Esophagus (tissue), 2 donors: Measurements from ENCODE around the gene TSHZ1. TPM values are rescaled to one million over a fixed set of nuclear protein-coding genes. Genes with fewer than 3 reads are reported as not detected.

Source experiments
- H3K27ac ChIP-seq, 2 donors: one replicate each; pipeline ENCODE4 v1.5.1; 2013; ENCODE audit warnings: low read depth in 2 of 2, mild to moderate bottlenecking in 2 of 2, inconsistent platforms in 1 of 2, low read length in 1 of 2, moderate library complexity in 1 of 2
- H3K27me3 ChIP-seq, 2 donors: one replicate each; pipeline ENCODE4 v1.6.1; 2013; ENCODE audit warnings: low read length in 2 of 2, control low read depth in 1 of 2, mild to moderate bottlenecking in 1 of 2; ENCODE audit not compliant: insufficient read depth in 2 of 2, control insufficient read depth in 1 of 2
- H3K36me3 ChIP-seq, 2 donors: one replicate each; pipeline ENCODE4 v1.6.1; 2013; ENCODE audit warnings: low read length in 1 of 2; ENCODE audit not compliant: control insufficient read depth in 2 of 2, insufficient read depth in 2 of 2
- H3K4me1 ChIP-seq, 2 donors: one replicate each; pipeline ENCODE4 v1.6.1; 2013; ENCODE audit warnings: low read length in 1 of 2; ENCODE audit not compliant: control insufficient read depth in 2 of 2, insufficient read depth in 2 of 2
- H3K4me3 ChIP-seq, 2 donors: one replicate each; pipeline ENCODE4 v1.5.1; 2013; ENCODE audit warnings: low read length in 2 of 2, mild to moderate bottlenecking in 2 of 2, low read depth in 1 of 2, moderate library complexity in 1 of 2
- H3K9me3 ChIP-seq, 2 donors: one replicate each; pipeline ENCODE4 v1.6.1; 2013; ENCODE audit warnings: mild to moderate bottlenecking in 2 of 2, low read depth in 1 of 2, low read length in 1 of 2, moderate library complexity in 1 of 2; ENCODE audit not compliant: control insufficient read depth in 2 of 2, insufficient read depth in 1 of 2
- WGBS, 2 donors: extraction: QIAGEN DNeasy Blood & Tissue Kit; methylation state at CpG; one replicate each; pipeline ENCODE4 v1.1.7; 2013; 5-methylcytosine and 5-hydroxymethylcytosine counted together
- polyA plus RNA-seq, 2 donors: library from polyadenylated mRNA; stranded (reverse); fragments of 200-250 nt; gene quantifications; one replicate each; pipeline ENCODE4 v1.2.3, GENCODE V29; 2013
- donor health status: healthy with polysubstance abuse.
- donor health status: Bipolar disorder and iron deficiency.

TSHZ1 gene
- polyA plus RNA-seq, 2 donors: 4.7 to 6.7 TPM

DNA sequence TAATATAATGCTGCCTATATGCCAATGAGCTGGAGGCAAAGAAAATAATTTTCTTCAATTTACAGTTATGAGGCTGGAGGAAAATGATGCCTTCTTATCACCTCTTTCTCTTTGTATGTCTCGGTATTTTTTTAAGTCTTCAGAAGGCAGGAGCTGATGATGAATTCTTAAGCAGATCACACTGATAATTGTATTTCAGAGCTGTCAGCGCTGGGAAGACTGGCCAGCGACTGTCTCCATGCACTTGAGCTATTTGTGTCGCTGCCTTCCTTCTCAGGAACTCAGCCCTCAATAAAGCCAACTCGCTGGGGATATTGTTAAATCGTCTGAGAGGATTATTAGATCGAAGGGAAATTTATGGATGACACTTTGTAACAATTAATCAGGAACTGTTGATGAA lies 42.0 kb upstream of the TSHZ1 start:
- peaks cover 0 to 4% of the 10 kb centered on the region in 2 donors for H3K9me3 ChIP-seq
- H3K4me3 ChIP-seq: no peak overlapping the region
- H3K27me3 ChIP-seq: no peaks in the 10 kb centered on the region
- 71 to 72% methylated on average over 7 of the region's 7 CpGs for WGBS, 2 donors
- H3K4me1 ChIP-seq: no peaks in the 10 kb centered on the region
- no peaks in the 10 kb centered on the region for H3K36me3 ChIP-seq
- no peak overlapping the region for H3K27ac ChIP-seq

DNA sequence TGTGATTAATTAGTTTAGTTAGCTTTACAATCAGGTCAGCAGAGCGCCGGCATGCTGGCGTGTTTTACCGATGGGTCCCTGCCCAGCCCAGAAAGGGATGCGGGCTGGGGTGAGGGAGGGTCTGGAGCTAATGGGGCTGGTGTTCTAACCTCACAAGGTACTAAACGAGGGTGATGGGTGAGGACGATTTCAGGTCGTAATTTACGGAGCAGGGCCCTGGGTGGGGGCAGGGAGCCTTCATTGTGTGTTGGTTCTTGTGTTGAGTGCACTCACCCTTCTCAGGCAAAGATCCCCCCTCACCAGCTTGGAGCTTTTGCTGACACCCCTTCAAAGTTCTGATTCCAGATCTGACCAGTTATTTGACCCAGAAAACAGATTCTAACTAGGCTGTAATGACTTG lies 41.2 kb upstream of the TSHZ1 start:
- 77 to 81% methylated on average over 9 of the region's 9 CpGs for WGBS, 2 donors
- Histone ChIP-seq H3K27ac (no peak overlapping the region), H3K4me3 (no peak overlapping the region), H3K27me3 (no peaks in the 10 kb centered on the region), H3K4me1 (no peaks in the 10 kb centered on the region), H3K36me3 (no peaks in the 10 kb centered on the region), H3K9me3 (peaks cover 0 to 4% of the 10 kb centered on the region in 2 donors)

DNA sequence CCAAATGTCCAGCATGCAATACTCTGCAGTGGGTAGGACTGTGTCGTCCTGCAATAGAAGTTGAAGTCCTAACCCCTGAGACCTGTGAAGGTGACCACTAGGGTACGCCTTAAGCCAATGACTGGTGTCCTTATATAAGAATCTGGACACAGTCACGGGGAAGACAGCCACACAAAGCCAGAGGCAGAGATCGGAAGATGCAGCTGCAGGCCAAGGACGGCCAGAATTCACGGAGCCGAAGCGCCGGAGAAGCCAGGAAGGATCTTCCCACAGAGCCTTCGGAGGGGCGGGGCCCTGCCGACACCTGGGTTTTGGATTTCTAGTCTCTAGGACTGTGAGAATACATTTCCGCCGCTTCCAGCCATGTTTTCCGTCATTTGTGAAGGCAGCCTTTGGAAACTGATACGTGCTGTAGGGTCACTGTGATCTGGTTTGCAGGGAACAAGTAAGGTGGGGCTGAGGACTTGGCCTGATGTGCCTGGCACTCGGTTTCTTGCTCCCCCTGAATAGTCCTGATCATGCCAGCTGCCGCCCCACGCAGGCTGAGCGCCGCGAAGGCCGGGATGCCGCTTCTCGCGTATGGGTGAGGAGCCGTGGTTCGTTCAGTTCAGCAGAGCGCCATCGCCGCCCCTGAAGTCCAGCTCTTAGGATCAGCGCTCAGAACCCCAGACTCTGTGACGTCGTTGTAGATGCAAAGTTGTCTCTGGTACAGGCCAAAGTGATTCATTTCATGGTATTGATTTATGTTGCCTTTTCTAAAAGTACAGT lies 40.4 kb upstream of the TSHZ1 start:
- peaks cover 0 to 4% of the 10 kb centered on the region in 2 donors for H3K9me3 ChIP-seq
- no peaks in the 10 kb centered on the region for H3K27me3 ChIP-seq
- 92 to 93% methylated on average over 34 of the region's 34 CpGs for WGBS, 2 donors
- H3K36me3 ChIP-seq: no peaks in the 10 kb centered on the region
- H3K4me1 ChIP-seq: no peaks in the 10 kb centered on the region
- H3K27ac ChIP-seq: no peak overlapping the region
- no peak overlapping the region for H3K4me3 ChIP-seq

- no peak overlapping the region for H3K27ac ChIP-seq
- peaks cover 0 to 2% of the 10 kb centered on the region in 2 donors for H3K9me3 ChIP-seq
- no peaks in the 10 kb centered on the region for H3K27me3 ChIP-seq
- H3K36me3 ChIP-seq: no peaks in the 10 kb centered on the region
- 83 to 85% methylated on average over 11 of the region's 11 CpGs for WGBS, 2 donors
- no peak overlapping the region for H3K4me3 ChIP-seq
- no peaks in the 10 kb centered on the region for H3K4me1 ChIP-seq
Observed at GRCh38 chr18:75170916-75171315, 39.7 kb upstream of the TSHZ1 start.

DNA sequence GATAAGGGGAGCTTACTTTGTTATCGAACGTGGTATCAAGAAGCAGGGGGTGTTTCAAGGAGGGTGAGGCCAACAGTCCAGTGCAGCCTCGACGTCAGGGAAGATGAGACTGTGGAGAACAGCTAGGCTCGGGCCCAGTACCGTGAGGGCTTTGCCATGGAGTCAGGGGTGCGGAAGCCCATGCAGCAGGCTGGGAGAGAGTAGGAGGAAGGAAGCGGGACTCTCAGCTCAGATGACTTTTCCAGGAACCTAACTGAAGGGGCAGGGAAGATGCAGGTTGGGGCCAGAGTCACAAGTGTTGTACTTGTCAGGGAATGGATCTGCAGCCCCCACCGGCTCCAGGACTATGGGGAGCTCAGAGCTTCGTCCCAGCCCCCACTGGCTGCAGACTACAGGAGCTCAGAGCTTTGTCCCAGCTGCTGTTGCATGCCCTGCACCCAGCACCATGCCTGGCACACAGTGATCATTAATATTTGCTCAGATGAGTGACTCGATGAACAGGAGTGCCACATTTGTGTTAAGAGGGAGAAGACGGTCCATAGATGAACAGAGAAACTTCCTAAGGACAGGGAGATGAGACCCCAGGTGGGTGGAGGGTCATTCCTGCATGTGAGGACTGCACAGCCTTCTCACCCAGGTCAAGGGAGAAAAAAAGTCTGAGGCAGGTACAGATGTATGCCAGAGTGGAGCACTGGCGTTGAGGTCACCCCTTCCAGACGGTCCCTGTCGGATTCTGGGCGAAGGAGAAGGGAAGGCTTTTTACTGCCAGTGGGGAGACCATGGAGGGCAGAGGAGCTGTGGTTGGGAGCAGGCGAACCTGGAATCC lies 38.1 kb upstream of the TSHZ1 start:
- H3K27me3 ChIP-seq: no peaks in the 10 kb centered on the region
- H3K9me3 ChIP-seq: no peaks in the 10 kb centered on the region
- no peaks in the 10 kb centered on the region for H3K36me3 ChIP-seq
- no peak overlapping the region for H3K4me3 ChIP-seq
- WGBS, 2 donors: 85 to 87% methylated on average over 17 of the region's 17 CpGs
- H3K4me1 ChIP-seq: no peaks in the 10 kb centered on the region
- H3K27ac ChIP-seq: no peak overlapping the region

DNA sequence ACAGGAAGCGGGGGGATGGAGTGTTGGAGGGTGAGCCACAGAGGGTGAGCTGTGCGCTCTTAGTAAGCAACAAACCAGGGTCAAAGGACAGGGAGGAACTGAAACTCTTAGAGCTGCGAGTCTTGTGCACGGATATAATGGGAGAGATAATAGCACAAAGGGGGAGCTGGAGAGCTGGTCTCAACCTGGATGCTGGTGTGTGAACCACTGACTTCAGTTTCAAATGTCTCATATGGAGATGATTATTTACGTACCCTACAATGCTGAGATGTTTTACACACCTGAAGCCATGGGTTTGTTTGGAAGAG lies 37.5 kb upstream of the TSHZ1 start:
- 45 to 64% methylated on average over 5 of the region's 5 CpGs for WGBS, 2 donors

GRCh38 chr18:75173738-75174137 lies 36.9 kb upstream of the TSHZ1 start:
- no peaks in the 10 kb centered on the region for H3K36me3 ChIP-seq
- no peaks in the 10 kb centered on the region for H3K9me3 ChIP-seq
- WGBS, 2 donors: 75 to 85% methylated on average over 4 of the region's 4 CpGs

More for the DNA sequence above, 37.5 kb upstream of the TSHZ1 start:
- Histone ChIP-seq H3K4me1 (no peaks in the 10 kb centered on the region), H3K4me3 (no peak overlapping the region), H3K27me3 (no peaks in the 10 kb centered on the region), H3K9me3 (no peaks in the 10 kb centered on the region), H3K27ac (no peak overlapping the region), H3K36me3 (no peaks in the 10 kb centered on the region)

GRCh38 chr18:75176849-75177248 lies 33.7 kb upstream of the TSHZ1 start:
- no peaks in the 10 kb centered on the region for H3K36me3 ChIP-seq
- no peaks in the 10 kb centered on the region for H3K27me3 ChIP-seq
- no peaks in the 10 kb centered on the region for H3K9me3 ChIP-seq
- H3K4me3 ChIP-seq: no peak overlapping the region
- 84 to 88% methylated on average over 8 of the region's 8 CpGs for WGBS, 2 donors
- H3K4me1 ChIP-seq: no peaks in the 10 kb centered on the region
- no peak overlapping the region for H3K27ac ChIP-seq

More at GRCh38 chr18:75173738-75174137, 36.9 kb upstream of the TSHZ1 start:
- no peaks in the 10 kb centered on the region for H3K27me3 ChIP-seq
- H3K27ac ChIP-seq: no peak overlapping the region
- H3K4me3 ChIP-seq: no peak overlapping the region
- H3K4me1 ChIP-seq: no peaks in the 10 kb centered on the region

DNA sequence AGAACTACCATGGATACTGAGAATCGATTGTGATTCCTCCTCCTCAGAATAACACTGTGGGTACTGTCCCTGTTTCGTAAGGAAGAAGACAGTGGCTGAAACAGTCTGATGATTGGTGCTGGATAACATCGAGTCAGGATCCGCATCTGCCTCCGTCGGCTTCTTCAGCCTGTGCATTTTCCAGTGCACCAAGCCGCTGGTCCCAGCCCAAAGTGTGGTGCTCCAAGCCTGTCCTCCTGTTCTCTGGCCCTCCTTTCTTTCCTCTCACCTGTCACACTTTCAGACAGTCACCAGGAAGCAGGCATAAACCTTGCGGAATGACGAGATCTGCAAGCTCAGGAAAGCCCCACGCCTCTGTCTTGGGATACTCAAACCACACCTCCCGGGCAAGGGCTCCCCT lies 32.2 kb upstream of the TSHZ1 start:
- WGBS, 2 donors: 92 to 94% methylated on average over 11 of the region's 11 CpGs
- no peak overlapping the region for H3K27ac ChIP-seq
- peaks cover 0 to under 1% of the 10 kb centered on the region in 2 donors for H3K4me1 ChIP-seq
- H3K27me3 ChIP-seq: no peaks in the 10 kb centered on the region
- H3K36me3 ChIP-seq: no peaks in the 10 kb centered on the region
- no peaks in the 10 kb centered on the region for H3K9me3 ChIP-seq
- H3K4me3 ChIP-seq: no peak overlapping the region
